ENCODE measurements around the gene FAT1.

GRCh38 chr4:186560647-186561046 lies 163.0 kb downstream of the FAT1 start:
- TF ChIP-seq POLR2A (IDR thresholded peaks at IDR 0.05; ENCODE audit: low read length) (no peak), GATA1 (IDR thresholded peaks at IDR 0.05; ENCODE audit: low read depth, low read length) (no peak)

Measured in erythroblast (primary cell).